ENCODE data around the gene NDUFAF8. TPM values are rescaled to one million over a fixed set of nuclear protein-coding genes. Genes with fewer than 3 reads are reported as not detected.

Gene NDUFAF8
- total RNA-seq, 1 experiment from 2014 or later = 60.1 TPM

DNA sequence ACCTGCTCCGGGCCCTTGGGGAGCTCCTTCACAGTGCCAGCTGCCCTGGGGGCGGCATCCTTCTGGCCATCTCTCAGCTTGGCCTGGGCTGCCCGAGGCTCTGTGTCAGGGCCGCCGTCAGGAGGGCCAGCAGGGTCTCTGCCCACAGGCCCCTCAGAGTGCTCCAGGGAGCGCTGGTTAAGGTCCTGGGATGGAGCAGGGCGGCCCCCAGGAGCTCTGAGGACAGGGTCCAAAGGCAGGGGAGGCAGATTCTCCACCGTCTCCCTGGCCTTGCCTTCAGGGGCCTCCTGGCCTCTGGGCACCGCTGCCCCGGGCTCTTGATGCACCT lies 7.2 kb downstream of the NDUFAF8 start:
- Histone ChIP-seq H3K79me1 (ENCODE audit: insufficient read depth, low read depth, low read length, poor library complexity, severe bottlenecking) (no peaks in the 10 kb centered on the region), H3K9me3 (ENCODE audit: control insufficient read depth, low read depth, low read length) (no peaks in the 10 kb centered on the region), H3T11ph (ENCODE audit: low read length) (no peak overlapping the region), H2BK15ac (ENCODE audit: low read depth, low read length) (no peak overlapping the region), H3K14ac (ENCODE audit: insufficient read depth, low read length) (no peak overlapping the region), H2BK5ac (ENCODE audit: insufficient read length, low read length) (no peak overlapping the region), H3K23ac (ENCODE audit: insufficient read length, low read depth, low read length) (no peak overlapping the region), H3K56ac (ENCODE audit: insufficient read length, low read depth, low read length) (no peak overlapping the region), H2BK120ac (ENCODE audit: low read depth, low read length, poor library complexity, severe bottlenecking) (no peak overlapping the region), H4K20me1 (ENCODE audit: control insufficient read depth, insufficient read depth, insufficient read length) (peaks cover 1% of the 10 kb centered on the region), H3K18ac (ENCODE audit: insufficient read length, low read depth, low read length) (no peak overlapping the region), H3K23me2 (ENCODE audit: insufficient read length, low read depth, low read length, poor library complexity, severe bottlenecking) (no peaks in the 10 kb centered on the region), H3K9ac (ENCODE audit: extremely low read depth, insufficient read length, low read length) (no peak overlapping the region), H2AFZ (ENCODE audit: low read length) (no peak overlapping the region), H4K91ac (ENCODE audit: insufficient read length, low read depth, low read length) (no peak overlapping the region), H4K8ac (replicated peaks; ENCODE audit: insufficient read length, low read depth, low read length) (no peak overlapping the region), H3K4ac (ENCODE audit: low read depth, low read length) (no peak overlapping the region), H3K79me2 (ENCODE audit: insufficient read depth, low read length) (no peaks in the 10 kb centered on the region), H3K27ac (ENCODE audit: insufficient read length, low read depth, low read length) (no peak overlapping the region), H3K4me2 (ENCODE audit: insufficient read depth, insufficient read length, low read length) (no peak overlapping the region), H2BK20ac (ENCODE audit: low read depth, low read length, poor library complexity, severe bottlenecking) (no peak overlapping the region), H3K4me1 (ENCODE audit: insufficient read depth, low read length) (no peaks in the 10 kb centered on the region), H4K5ac (ENCODE audit: insufficient read length, low read depth, low read length) (no peak overlapping the region), H2AK5ac (ENCODE audit: insufficient read length, low read length) (no peak overlapping the region), H3K27me3 (ENCODE audit: insufficient read depth, low read length) (no peaks in the 10 kb centered on the region), H2BK12ac (ENCODE audit: insufficient read length, low read depth, low read length) (no peak overlapping the region)
- Mint-ChIP-seq H3K9me3 (no peaks in the 10 kb centered on the region; a peak in 1 of 5 replicates), H3K4me3 (no peak overlapping the region), H3K36me3 (ENCODE audit: insufficient read depth in 1 of 3, low read depth in 3 of 3) (peaks cover 2 to 17% (median 7%) of the 10 kb centered on the region in 3 experiments; a peak in 6 of 7 replicates), H3K4me1 (peaks cover 9 to 17% of the 10 kb centered on the region in 2 experiments), H3K27ac (no peak overlapping the region), H3K27me3 (ENCODE audit: low read depth) (peaks cover 3% of the 10 kb centered on the region)
- TF ChIP-seq, protein P1, sequence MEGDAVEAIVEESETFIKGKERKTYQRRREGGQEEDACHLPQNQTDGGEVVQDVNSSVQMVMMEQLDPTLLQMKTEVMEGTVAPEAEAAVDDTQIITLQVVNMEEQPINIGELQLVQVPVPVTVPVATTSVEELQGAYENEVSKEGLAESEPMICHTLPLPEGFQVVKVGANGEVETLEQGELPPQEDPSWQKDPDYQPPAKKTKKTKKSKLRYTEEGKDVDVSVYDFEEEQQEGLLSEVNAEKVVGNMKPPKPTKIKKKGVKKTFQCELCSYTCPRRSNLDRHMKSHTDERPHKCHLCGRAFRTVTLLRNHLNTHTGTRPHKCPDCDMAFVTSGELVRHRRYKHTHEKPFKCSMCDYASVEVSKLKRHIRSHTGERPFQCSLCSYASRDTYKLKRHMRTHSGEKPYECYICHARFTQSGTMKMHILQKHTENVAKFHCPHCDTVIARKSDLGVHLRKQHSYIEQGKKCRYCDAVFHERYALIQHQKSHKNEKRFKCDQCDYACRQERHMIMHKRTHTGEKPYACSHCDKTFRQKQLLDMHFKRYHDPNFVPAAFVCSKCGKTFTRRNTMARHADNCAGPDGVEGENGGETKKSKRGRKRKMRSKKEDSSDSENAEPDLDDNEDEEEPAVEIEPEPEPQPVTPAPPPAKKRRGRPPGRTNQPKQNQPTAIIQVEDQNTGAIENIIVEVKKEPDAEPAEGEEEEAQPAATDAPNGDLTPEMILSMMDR (conservative IDR thresholded peaks at IDR 0.05) = no peak
- DNase-seq = no peak
- WGBS (ENCODE audit: extremely low coverage, insufficient read length, low lambda C conversion rate) = no CpG with 5 or more reads among the region's 10 CpGs
